ENCODE results near the gene IRS4. TPM values are rescaled to one million over a fixed set of nuclear protein-coding genes. Genes with fewer than 3 reads are reported as not detected.

IRS4 gene
- total RNA-seq, 4 donors from 2014 or later: 0.23 to 2.0 (median 1.3) TPM

GRCh38 chrX:108701633-108702032, 34.7 kb downstream of the IRS4 start:
- no peak for DNase-seq (ENCODE audit: low spot score in 2 of 2)
- Histone ChIP-seq H3K27me3 (no peaks in the 10 kb centered on the region), H3K36me3 (no peaks in the 10 kb centered on the region), H3K27ac (no peak overlapping the region), H3K9me3 (no peaks in the 10 kb centered on the region), H3K4me3 (no peak overlapping the region), H3K4me1 (no peaks in the 10 kb centered on the region)
- TF ChIP-seq CTCF (IDR thresholded peaks at IDR 0.05) (no peak), POLR2A (IDR thresholded peaks at IDR 0.05) (no peak), EP300 (IDR thresholded peaks at IDR 0.05) (no peak), POLR2AphosphoS5 (IDR thresholded peaks at IDR 0.05) (no peak)
- WGBS: 63% methylated on average over 2 of the region's 2 CpGs

- DNase-seq (ENCODE audit: low spot score in 2 of 2): no peak
- Histone ChIP-seq H3K9me3 (no peaks in the 10 kb centered on the region), H3K27ac (no peak overlapping the region), H3K36me3 (no peaks in the 10 kb centered on the region), H3K27me3 (no peaks in the 10 kb centered on the region), H3K4me3 (no peak overlapping the region), H3K4me1 (no peaks in the 10 kb centered on the region)
- TF ChIP-seq CTCF (IDR thresholded peaks at IDR 0.05): peak in 1 of 2 donors; percentile 3
- TF ChIP-seq EP300 (IDR thresholded peaks at IDR 0.05): no peak
- 29% methylated on average over 1 of the region's 1 CpG for WGBS
These were observed 37.0 kb downstream of the IRS4 start for GRCh38 chrX:108699368-108699767.

- 86% methylated on average over 3 of the region's 3 CpGs for WGBS
- Histone ChIP-seq H3K27me3 (no peaks in the 10 kb centered on the region), H3K27ac (no peak overlapping the region), H3K4me3 (no peak overlapping the region), H3K36me3 (no peaks in the 10 kb centered on the region), H3K9me3 (no peaks in the 10 kb centered on the region), H3K4me1 (no peaks in the 10 kb centered on the region)
- TF ChIP-seq CTCF (IDR thresholded peaks at IDR 0.05) (no peak), EP300 (IDR thresholded peaks at IDR 0.05) (no peak), POLR2A (IDR thresholded peaks at IDR 0.05) (no peak), POLR2AphosphoS5 (IDR thresholded peaks at IDR 0.05) (no peak)
- no peak for DNase-seq (ENCODE audit: low spot score in 2 of 2)
These were observed 39.7 kb downstream of the IRS4 start for GRCh38 chrX:108696690-108697089.
